HCT116 (cell line): Measurements from ENCODE around the gene CDX1. TPM values are rescaled to one million over a fixed set of nuclear protein-coding genes. Genes with fewer than 3 reads are reported as not detected.

ENCODE experiments used
- ATAC-seq: fragments of 200-7000 bp; cut with Tn5 transposase; 2 replicates; pipeline ENCODE4 v1.9.1; 2020; ENCODE audit warnings: mild to moderate bottlenecking, moderate library complexity
- BruUV-seq: library from RNA; stranded (reverse); fragments of 400-500 nt; replicated peaks from 2 replicates; lab custom pipeline; 2021; lab: Mats Ljungman, UMichigan
- CTCF ChIA-PET: fragments of 300-600 bp; sonication (Branson Sonifier 250); formaldehyde crosslinking; loops from one replicate; lab custom pipeline; 2021; ENCODE audit warnings: antibody characterized with exemption; lab: Charles Lee
- POLR2A ChIA-PET: fragments of 300-600, 350-600 bp; sonication (Branson Sonifier 250); formaldehyde crosslinking; loops from one replicate; lab custom pipeline; 2021; ENCODE audit warnings: antibody characterized with exemption; lab: Charles Lee
- RAD21 ChIA-PET, 2 experiments: fragments of 300-600 bp; sonication (Branson Sonifier 250); formaldehyde crosslinking; loops; one replicate each; lab custom pipeline; 2023; ENCODE audit warnings: low total read pairs in 2 of 2; ENCODE audit not compliant: uncharacterized antibody in 2 of 2, unreplicated experiment in 2 of 2, low non-redundant PET in 1 of 2; lab: Charles Lee
- DNase-seq: peaks from one replicate; pipeline ENCODE4 v3.0.0-alpha.2; 2010; ENCODE audit warnings: low read depth, low spot score
- H2AFZ ChIP-seq: fragments of 200-600 bp; shearing (Covaris generic), sonication (generic); 2 replicates; pipeline ENCODE4 v1.6.1; 2017; ENCODE audit warnings: low read depth, mixed run types, mixed read lengths, antibody characterized with exemption, low read length; ENCODE audit not compliant: poor library complexity, severe bottlenecking
- H3K27ac ChIP-seq: 2 replicates; pipeline ENCODE4 v1.5.1; 2012; ENCODE audit warnings: low read depth, low read length
- H3K27me3 ChIP-seq: fragments of 200-600 bp; sonication (generic); 2 replicates; pipeline ENCODE4 v1.6.1; 2016; ENCODE audit warnings: mixed run types, low read length, mixed read lengths; ENCODE audit not compliant: insufficient read depth
- H3K36me3 ChIP-seq, 2 experiments: fragments of 200-500 bp in 1 of 2; fragments of 200-600 bp in 1 of 2; sonication (Bioruptor generic) in 1 of 2; sonication (generic) in 1 of 2; 2 replicates each; pipeline versions ENCODE4 v1.5.1 to v1.6.1; 2014 to 2016; ENCODE audit warnings: low read length in 2 of 2, inconsistent platforms in 1 of 2, mixed read lengths in 1 of 2, mixed run types in 1 of 2; ENCODE audit not compliant: insufficient read depth in 2 of 2, control insufficient read depth in 1 of 2
- H3K4me1 ChIP-seq, 2 experiments: fragments of 200-600 bp in 1 of 2; sonication (generic) in 1 of 2; 2 replicates each; pipeline versions ENCODE4 v1.5.1 to v1.6.1; 2012 to 2017; ENCODE audit warnings: low read length in 2 of 2, inconsistent platforms in 1 of 2, mild to moderate bottlenecking in 1 of 2, mixed read lengths in 1 of 2, mixed run types in 1 of 2, moderate library complexity in 1 of 2; ENCODE audit not compliant: insufficient read depth in 2 of 2, control insufficient read depth in 1 of 2
- H3K4me2 ChIP-seq: fragments of 200-600 bp; sonication (generic); 2 replicates; pipeline ENCODE4 v1.6.1; 2017; ENCODE audit warnings: mixed run types, low read length, mixed read lengths
- H3K4me3 ChIP-seq, 2 experiments: fragments of 200-600 bp in 1 of 2; sonication (generic) in 1 of 2; replicated peaks in 1 of 2; 2 replicates each; pipeline ENCODE4 v1.5.1; 2011 to 2016; ENCODE audit warnings: low read length in 2 of 2, control low read depth in 1 of 2, low read depth in 1 of 2, mild to moderate bottlenecking in 1 of 2, mixed read lengths in 1 of 2, mixed run types in 1 of 2
- H3K79me2 ChIP-seq: fragments of 200-600 bp; sonication (generic); 2 replicates; pipeline ENCODE4 v1.6.1; 2017; ENCODE audit warnings: mild to moderate bottlenecking, mixed run types, low read length, moderate library complexity, mixed read lengths; ENCODE audit not compliant: insufficient read depth
- H3K9ac ChIP-seq: fragments of 200-600 bp; sonication (generic); 2 replicates; pipeline ENCODE4 v1.6.1; 2016; ENCODE audit warnings: low read length, mixed read lengths
- H3K9me2 ChIP-seq: fragments of 200-600 bp; sonication (generic), shearing (Covaris generic); 2 replicates; pipeline ENCODE4 v1.6.1; 2017; ENCODE audit warnings: mixed run types, mild to moderate bottlenecking, moderate library complexity; ENCODE audit not compliant: insufficient read depth
- H3K9me3 ChIP-seq, 2 experiments: fragments of 200-500 bp in 1 of 2; fragments of 200-600 bp in 1 of 2; sonication (Bioruptor generic) in 1 of 2; sonication (generic) in 1 of 2; 2 replicates each; pipeline ENCODE4 v1.6.1; 2014 to 2017; ENCODE audit warnings: low read length in 2 of 2, mixed read lengths in 2 of 2, inconsistent platforms in 1 of 2, low read depth in 1 of 2, mild to moderate bottlenecking in 1 of 2, mixed run types in 1 of 2, moderate library complexity in 1 of 2; ENCODE audit not compliant: control insufficient read depth in 1 of 2, insufficient read depth in 1 of 2
- H4K20me1 ChIP-seq: fragments of 200-600 bp; sonication (generic), shearing (Covaris generic); 2 replicates; pipeline ENCODE4 v1.6.1; 2017; ENCODE audit warnings: mixed run types, mild to moderate bottlenecking, moderate library complexity; ENCODE audit not compliant: insufficient read depth
- CEBPB ChIP-seq: IDR thresholded peaks from 2 replicates; pipeline ENCODE4 v1.6.1; 2012; ENCODE audit warnings: low read depth
- EGR1 ChIP-seq: IDR thresholded peaks from 2 replicates; pipeline ENCODE4 v1.6.1; 2012; ENCODE audit warnings: low read depth
- ELF1 ChIP-seq: IDR thresholded peaks from 2 replicates; pipeline ENCODE4 v1.6.1; 2012; ENCODE audit warnings: low read depth, borderline replicate concordance
- EZH2 ChIP-seq: fragments of 200-600 bp; sonication (generic); IDR thresholded peaks from 2 replicates; pipeline ENCODE4 v1.6.1; 2017; ENCODE audit warnings: antibody characterized with exemption, mixed run types
- EZH2phosphoT487 ChIP-seq: fragments of 200-600 bp; IDR thresholded peaks from 2 replicates; pipeline ENCODE4 v1.6.1; 2018; ENCODE audit warnings: antibody characterized with exemption, borderline replicate concordance
- FOSL1 ChIP-seq: IDR thresholded peaks from 2 replicates; pipeline ENCODE4 v1.6.1; 2012; ENCODE audit warnings: low read depth
- JUND ChIP-seq: IDR thresholded peaks from 2 replicates; pipeline ENCODE4 v1.6.1; 2012
- MAX ChIP-seq: IDR thresholded peaks from 2 replicates; pipeline ENCODE4 v1.6.1; 2012
- POLR2A ChIP-seq: IDR thresholded peaks from 2 replicates; pipeline ENCODE4 v1.7.0; 2011; ENCODE audit warnings: borderline replicate concordance; ENCODE audit not compliant: insufficient read depth, insufficient read length; ENCODE audit errors: extremely low read depth
- RAD21 ChIP-seq: IDR thresholded peaks from 2 replicates; pipeline ENCODE4 v1.6.1; 2012; ENCODE audit warnings: low read depth, mild to moderate bottlenecking
- REST ChIP-seq: IDR thresholded peaks from 2 replicates; pipeline ENCODE4 v1.6.1; 2012; ENCODE audit warnings: low read depth
- SIN3A ChIP-seq: IDR thresholded peaks from 2 replicates; pipeline ENCODE4 v1.6.1; 2012; ENCODE audit warnings: low read depth
- SP1 ChIP-seq: IDR thresholded peaks from 2 replicates; pipeline ENCODE4 v1.6.1; 2012; ENCODE audit warnings: low read depth
- SRF ChIP-seq: IDR thresholded peaks from 2 replicates; pipeline ENCODE4 v1.6.1; 2012; ENCODE audit warnings: low read depth
- TCF7L2 ChIP-seq: IDR thresholded peaks from 2 replicates; pipeline ENCODE4 v1.7.0; 2011; ENCODE audit warnings: borderline replicate concordance, inconsistent platforms; ENCODE audit not compliant: insufficient read depth, insufficient read length; ENCODE audit errors: extremely low read depth
- YY1 ChIP-seq: IDR thresholded peaks from 2 replicates; pipeline ENCODE4 v1.6.1; 2011; ENCODE audit warnings: low read length, low read depth, moderate library complexity, mild to moderate bottlenecking; ENCODE audit not compliant: insufficient replicate concordance; ENCODE audit errors: extremely low read depth
- ZBTB33 ChIP-seq: IDR thresholded peaks from 2 replicates; pipeline ENCODE4 v1.6.1; 2011; ENCODE audit warnings: mild to moderate bottlenecking, low read length, moderate library complexity; ENCODE audit not compliant: insufficient replicate concordance; ENCODE audit errors: extremely low read depth
- ZFX ChIP-seq: fragments of 450-650 bp; IDR thresholded peaks from 2 replicates; pipeline ENCODE4 v1.6.1; 2017
- ZNF274 ChIP-seq: fragments of 200-500 bp; sonication (Bioruptor generic); IDR thresholded peaks from 2 replicates; pipeline ENCODE4 v1.6.1; 2014; ENCODE audit warnings: mild to moderate bottlenecking, low read depth, low read length, inconsistent platforms
- intact Hi-C: fragments of 100-400 bp; cut with micrococcal nuclease; formaldehyde crosslinking; loops from 2 replicates; pipeline ENCODE4 v1.10.0; 2022
- total RNA-seq: library from RNA; stranded (reverse); gene quantifications from one replicate; pipeline ENCODE4 v1.2.1, GENCODE V29; 2021; ENCODE audit not compliant: unreplicated experiment
- TF ChIP-seq, protein P1 (sequence below): IDR thresholded peaks from 2 replicates; pipeline ENCODE4 v1.6.1; 2012

The CDX1 gene
- total RNA-seq, 1 experiment from 2014 or later: not detected

- DNase-seq (no peak), ATAC-seq (no peak)
- no TSS peak for BruUV-seq
- ChIA-PET RAD21 (no interaction called here), CTCF (no interaction called here), POLR2A (no interaction called here)
- H3K27me3 ChIP-seq: no peaks in the 10 kb centered on the region
- intact Hi-C loops: no loop called here
- H3K27ac ChIP-seq: no peak overlapping the region
- no peaks in the 10 kb centered on the region for H3K9me3 ChIP-seq
- no peak overlapping the region for H3K9ac ChIP-seq
- H2AFZ ChIP-seq: no peak overlapping the region
- no peaks in the 10 kb centered on the region for H3K9me2 ChIP-seq
- no peaks in the 10 kb centered on the region for H3K79me2 ChIP-seq
- H3K4me1 ChIP-seq: peaks cover 0 to 9% of the 10 kb centered on the region in 2 experiments; a peak in 1 of 4 replicates
- H3K4me2 ChIP-seq: no peak overlapping the region
- no peaks in the 10 kb centered on the region for H4K20me1 ChIP-seq
- H3K36me3 ChIP-seq: no peaks in the 10 kb centered on the region
- TF ChIP-seq JUND: no peak
- TF ChIP-seq RAD21: no peak
- no peak for TF ChIP-seq SIN3A
- TF ChIP-seq CEBPB: no peak
- no peak for TF ChIP-seq YY1
- no peak for TF ChIP-seq FOSL1
- no peak for TF ChIP-seq EZH2phosphoT487
- TF ChIP-seq EGR1: no peak
- TF ChIP-seq MAX: no peak
- no peak for TF ChIP-seq ZNF274
- no peak for TF ChIP-seq ELF1
- TF ChIP-seq EZH2: no peak
- TF ChIP-seq, protein P1, sequence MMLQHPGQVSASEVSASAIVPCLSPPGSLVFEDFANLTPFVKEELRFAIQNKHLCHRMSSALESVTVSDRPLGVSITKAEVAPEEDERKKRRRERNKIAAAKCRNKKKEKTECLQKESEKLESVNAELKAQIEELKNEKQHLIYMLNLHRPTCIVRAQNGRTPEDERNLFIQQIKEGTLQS: no peak
- TF ChIP-seq SP1: no peak
- no peak for TF ChIP-seq POLR2A
- no peak for TF ChIP-seq ZFX
- no peak for TF ChIP-seq TCF7L2
- no peak for TF ChIP-seq ZBTB33
- no peak for TF ChIP-seq REST
- no peak for TF ChIP-seq SRF
- H3K4me3 ChIP-seq: no peak overlapping the region
These were observed 32.4 kb upstream of the CDX1 start for GRCh38 chr5:150134198-150134588.
